Astrocyte of the spinal cord (primary cell): ENCODE results near the gene RAD23A.

Experiments
- DNase-seq: peaks from one replicate; pipeline ENCODE4 v3.0.0; 2011; ENCODE audit warnings: low read depth, low spot score
- H3K4me3 ChIP-seq: 2 replicates; pipeline ENCODE4 v1.5.1; 2011; ENCODE audit warnings: low read depth, mild to moderate bottlenecking, low read length, moderate library complexity
- in situ Hi-C: cut with HindIII; loops from 2 replicates; pipeline ENCODE4 v1.10.0; 2017; ENCODE audit warnings: low sequenced_read_pairs
- TF ChIP-seq, protein P1 (sequence below): IDR thresholded peaks from 2 replicates; pipeline ENCODE4 v1.5.1; 2012; ENCODE audit warnings: low read depth, mild to moderate bottlenecking, low read length, inconsistent platforms

The RAD23A gene

DNA sequence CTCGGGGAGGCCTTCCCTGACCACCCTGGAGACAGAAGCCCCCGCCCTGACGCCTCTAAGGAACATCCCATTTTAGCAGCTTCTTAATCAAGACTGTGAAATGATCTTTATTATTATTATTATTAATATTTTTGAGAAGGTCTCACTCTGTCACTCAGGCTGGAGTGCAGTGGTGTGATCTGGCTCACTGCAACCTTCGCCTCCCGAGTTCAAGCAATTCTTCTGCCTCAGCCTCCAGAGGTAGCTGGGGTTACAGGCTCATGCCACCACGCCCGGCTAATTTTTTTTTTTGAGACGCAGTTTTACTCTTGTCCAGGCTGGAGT, 20.1 kb downstream of the RAD23A start:
- in situ Hi-C loops = no loop called here
- TF ChIP-seq, protein P1, sequence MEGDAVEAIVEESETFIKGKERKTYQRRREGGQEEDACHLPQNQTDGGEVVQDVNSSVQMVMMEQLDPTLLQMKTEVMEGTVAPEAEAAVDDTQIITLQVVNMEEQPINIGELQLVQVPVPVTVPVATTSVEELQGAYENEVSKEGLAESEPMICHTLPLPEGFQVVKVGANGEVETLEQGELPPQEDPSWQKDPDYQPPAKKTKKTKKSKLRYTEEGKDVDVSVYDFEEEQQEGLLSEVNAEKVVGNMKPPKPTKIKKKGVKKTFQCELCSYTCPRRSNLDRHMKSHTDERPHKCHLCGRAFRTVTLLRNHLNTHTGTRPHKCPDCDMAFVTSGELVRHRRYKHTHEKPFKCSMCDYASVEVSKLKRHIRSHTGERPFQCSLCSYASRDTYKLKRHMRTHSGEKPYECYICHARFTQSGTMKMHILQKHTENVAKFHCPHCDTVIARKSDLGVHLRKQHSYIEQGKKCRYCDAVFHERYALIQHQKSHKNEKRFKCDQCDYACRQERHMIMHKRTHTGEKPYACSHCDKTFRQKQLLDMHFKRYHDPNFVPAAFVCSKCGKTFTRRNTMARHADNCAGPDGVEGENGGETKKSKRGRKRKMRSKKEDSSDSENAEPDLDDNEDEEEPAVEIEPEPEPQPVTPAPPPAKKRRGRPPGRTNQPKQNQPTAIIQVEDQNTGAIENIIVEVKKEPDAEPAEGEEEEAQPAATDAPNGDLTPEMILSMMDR = no peak
- DNase-seq = no peak
- peak overlapping the region; percentile 7 for H3K4me3 ChIP-seq

DNA sequence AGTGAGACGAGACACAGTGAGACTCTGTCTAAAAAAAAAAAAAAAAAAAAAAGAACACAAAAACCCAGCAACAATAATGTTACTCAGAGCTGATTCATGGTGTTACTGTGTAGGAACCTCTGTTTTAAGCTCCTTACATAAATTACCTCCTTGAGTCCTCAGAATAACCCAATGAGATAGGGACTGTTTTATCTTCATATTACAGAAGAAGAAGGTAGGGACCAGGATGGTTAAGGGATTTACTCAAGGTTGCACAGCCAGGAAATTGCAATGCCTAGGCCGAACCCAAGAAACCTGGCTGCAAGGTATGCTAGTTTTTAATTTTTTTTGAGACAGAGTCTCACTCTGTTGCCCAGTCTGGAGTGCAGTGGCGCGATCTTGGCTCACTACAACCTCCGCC, 22.2 kb downstream of the RAD23A start:
- TF ChIP-seq, protein P1 = no peak
- no peak overlapping the region for H3K4me3 ChIP-seq
- in situ Hi-C loops = no loop called here
- no peak for DNase-seq

DNA sequence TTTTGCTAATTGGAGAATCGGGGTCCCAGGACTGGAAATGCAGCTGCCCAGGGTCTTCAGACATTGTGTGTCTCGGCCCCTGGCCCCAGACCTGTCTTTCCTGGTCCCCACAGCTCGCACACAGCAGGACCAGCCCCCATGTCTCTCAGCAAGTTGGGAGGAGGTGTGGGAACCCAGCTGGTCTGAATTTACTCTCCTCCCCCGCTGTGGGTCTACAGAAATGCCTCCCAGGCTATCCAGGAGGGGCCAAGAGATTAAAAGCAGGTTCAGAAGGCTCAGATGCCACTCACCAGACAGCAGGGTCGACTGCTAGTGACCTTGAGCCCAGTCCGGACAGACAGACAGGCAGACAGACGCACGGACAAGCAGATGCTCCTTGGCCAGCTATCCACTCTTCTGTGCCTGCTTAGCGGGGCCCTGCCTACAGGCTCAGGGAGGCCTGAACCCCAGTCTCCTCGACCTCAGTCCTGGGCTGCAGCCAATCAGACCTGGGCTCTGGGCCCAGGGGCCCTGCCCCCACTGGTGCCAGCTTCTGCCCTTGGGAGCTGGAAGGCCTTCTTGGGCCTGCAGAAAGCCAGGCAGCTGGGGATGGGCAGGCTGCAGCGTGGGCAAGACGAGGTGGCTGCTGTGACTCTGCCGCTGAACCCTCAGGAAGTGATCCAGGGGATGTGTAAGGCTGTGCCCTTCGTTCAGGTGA, 23.8 kb downstream of the RAD23A start, which contains the start of gene DAND5:
Gene DAND5 (plus strand): TSS at position 285 of the 697 bp plus-strand sequence. CDS start 85 bp downstream, at position 370.
- TF ChIP-seq, protein P1 = no peak
- H3K4me3 ChIP-seq = no peak within 1 kb of the TSS
- DNase-seq = no peak
- in situ Hi-C loops = no loop called here

DNA sequence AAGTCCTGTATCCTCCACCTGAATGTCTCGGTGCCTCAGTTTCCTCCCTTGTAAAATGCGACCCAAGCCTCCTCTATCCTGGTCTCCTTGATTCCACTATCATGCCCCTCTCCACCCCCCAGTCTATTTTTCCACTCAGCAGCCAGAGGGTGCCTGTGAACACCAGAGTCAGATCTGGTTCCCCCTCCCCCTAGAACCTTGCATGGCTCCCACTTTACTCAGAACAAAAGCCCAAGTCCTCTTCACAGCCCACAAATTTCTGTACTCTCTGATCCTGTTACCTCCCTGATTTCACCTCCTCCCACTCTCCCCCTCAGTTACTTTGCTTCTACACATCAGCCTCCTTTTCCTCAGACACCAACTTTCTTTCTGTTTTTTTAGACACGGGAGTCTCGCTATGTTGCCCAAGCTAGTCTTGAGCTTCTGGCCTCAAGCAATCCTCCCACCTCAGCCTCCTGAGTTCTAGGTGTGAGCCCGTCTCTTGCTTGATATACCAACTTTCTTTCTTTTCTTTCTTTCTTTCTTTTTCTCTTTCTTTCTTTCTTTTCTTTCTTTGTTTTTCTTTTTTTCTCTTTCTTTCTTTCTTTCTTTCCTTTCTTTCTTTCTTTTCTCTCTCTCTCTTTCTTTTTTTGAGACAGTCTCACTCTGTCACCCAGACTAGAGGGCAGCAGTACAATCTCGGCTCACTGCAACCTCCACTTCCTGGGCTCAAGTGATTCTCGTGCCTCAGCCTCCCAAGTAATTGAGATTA, 24.6 kb downstream of the RAD23A start:
- TF ChIP-seq, protein P1 = no peak
- no peak overlapping the region for H3K4me3 ChIP-seq
- in situ Hi-C loops = no loop called here
- DNase-seq = no peak

DNA sequence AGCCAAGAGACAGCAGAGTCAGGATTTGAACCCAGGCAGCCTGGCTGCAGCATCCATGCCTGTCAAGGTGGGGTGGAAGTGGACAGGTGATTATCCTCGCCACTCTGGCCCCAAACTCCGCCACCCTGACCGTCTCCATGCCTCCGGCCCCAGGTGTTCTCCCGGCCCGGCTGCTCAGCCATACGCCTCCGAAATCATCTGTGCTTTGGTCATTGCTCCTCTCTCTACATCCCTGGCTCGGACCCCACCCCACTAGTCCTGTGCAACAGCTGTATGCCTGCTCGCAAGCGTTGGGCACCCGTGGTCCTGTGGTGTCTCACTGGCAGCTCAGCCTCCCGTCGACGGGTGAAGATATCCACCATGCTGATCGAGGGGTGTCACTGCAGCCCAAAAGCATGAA, 27.6 kb downstream of the RAD23A start:
- TF ChIP-seq, protein P1 = no peak
- in situ Hi-C loops = no loop called here
- H3K4me3 ChIP-seq = no peak overlapping the region
- no peak for DNase-seq

DNA sequence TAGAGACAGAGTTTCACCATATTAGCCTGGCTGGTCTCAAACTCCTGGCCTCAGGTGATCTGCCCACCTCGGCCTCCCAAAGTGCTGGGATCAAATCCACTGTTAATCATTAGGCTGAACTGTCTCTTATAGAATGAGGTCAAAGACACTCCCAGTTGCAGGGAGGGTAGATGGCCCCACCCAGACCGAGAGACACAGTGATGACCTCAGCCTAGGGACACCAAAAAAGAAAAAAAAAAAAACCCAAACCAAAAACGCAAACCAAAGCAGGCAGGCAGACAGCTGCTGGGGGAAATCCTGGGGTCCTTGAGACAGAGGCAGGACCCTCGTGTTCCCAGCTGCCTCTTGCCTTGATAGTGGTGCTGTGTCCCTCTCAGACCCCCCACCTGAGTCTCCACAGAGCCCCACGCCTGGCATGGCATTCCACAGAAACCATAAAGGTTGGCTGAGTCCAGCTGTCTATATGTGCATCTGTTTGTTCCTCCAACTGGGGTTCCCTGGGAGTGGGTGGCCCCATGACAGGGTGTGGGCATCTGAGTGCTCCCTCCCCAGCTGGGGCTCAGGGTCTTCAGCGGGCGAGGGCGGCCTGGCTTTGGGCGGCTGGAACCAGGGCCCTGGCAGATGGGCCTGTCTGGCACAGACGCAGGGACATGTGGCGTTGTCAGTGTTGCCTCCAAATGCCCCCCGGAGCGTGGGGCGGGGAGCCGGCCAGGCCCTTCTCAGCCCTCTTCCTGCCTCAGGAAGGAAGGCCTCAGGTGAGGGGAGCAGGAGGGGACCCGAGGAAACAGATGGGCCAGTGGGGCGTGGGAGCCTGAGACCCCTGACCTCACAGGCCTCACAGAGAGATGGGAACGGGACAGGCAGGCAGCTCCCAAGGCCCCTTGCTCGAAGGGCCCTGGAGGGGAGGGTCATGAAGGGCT, 28.9 kb downstream of the RAD23A start:
- no peak for DNase-seq
- TF ChIP-seq, protein P1 = no peak
- in situ Hi-C loops = no loop called here
- H3K4me3 ChIP-seq = no peak overlapping the region
